Omental fat pad (tissue), 4 donors: ENCODE data around the gene NAA25. TPM values are rescaled to one million over a fixed set of nuclear protein-coding genes. Genes with fewer than 3 reads are reported as not detected.
"Not testable (repeated sequence)": the region's sequence is repeated elsewhere in the genome, so short reads cannot be mapped to it uniquely, and the experiment has no call there.

Experiments used
- ATAC-seq: fragments of 150-250 bp; one replicate; pipeline ENCODE4 v1.9.1; 2016; ENCODE audit warnings: mild to moderate bottlenecking, moderate library complexity; ENCODE audit not compliant: low FRiP score
- DNase-seq: peaks from one replicate; pipeline ENCODE4 v3.0.0-alpha.2; 2019; ENCODE audit warnings: low spot score
- CTCF ChIP-seq, 3 donors: fragments of 450-650 bp; IDR thresholded peaks; one replicate each; pipeline ENCODE4 v1.5.1; 2016 to 2017; ENCODE audit warnings: antibody characterized with exemption in 3 of 3, mild to moderate bottlenecking in 3 of 3, moderate library complexity in 2 of 3
- total RNA-seq, 4 donors: library from RNA; depleted of rRNA; stranded (reverse); fragments of >200 nt; gene quantifications; one replicate each; pipeline ENCODE4 v1.1.0, GENCODE V29; 2016

NAA25 gene
- total RNA-seq, 4 donors from 2014 or later: 16.6 to 70.6 (median 23.0) TPM

GRCh38 chr12:112116232-112117060 is 7.9 kb upstream of the NAA25 start:
- no peak for TF ChIP-seq CTCF (IDR thresholded peaks at IDR 0.05)
- DNase-seq (no peak), ATAC-seq (peak; percentile 68)

- no peak for ATAC-seq
- TF ChIP-seq CTCF (IDR thresholded peaks at IDR 0.05): no peak
- no peak for DNase-seq
These were observed 6.9 kb upstream of the NAA25 start for GRCh38 chr12:112115259-112116045.

- DNase-seq: no peak
- TF ChIP-seq CTCF (IDR thresholded peaks at IDR 0.05): no peak
- peak; percentile 55 for ATAC-seq
These were observed 4.0 kb upstream of the NAA25 start for GRCh38 chr12:112112409-112113133.

GRCh38 chr12:112111931-112112330 is 3.3 kb upstream of the NAA25 start:
- ATAC-seq (no peak), DNase-seq (no peak)
- TF ChIP-seq CTCF (IDR thresholded peaks at IDR 0.05): no peak

GRCh38 chr12:112110787-112111662 is 2.4 kb upstream of the NAA25 start:
- DNase-seq, ATAC-seq: not testable (repeated sequence)

GRCh38 chr12:112107306-112108201 is 1.0 kb downstream of the NAA25 start:
- DNase-seq (peak; percentile 36), ATAC-seq (peak; percentile 22)
- TF ChIP-seq CTCF (IDR thresholded peaks at IDR 0.05): no peak
